PC-3 (cell line): ENCODE measurements around the gene KIF13A.

Experiments used
- EZH2 ChIP-seq: fragments of 300-600 bp; sonication (generic); IDR thresholded peaks from one replicate; pipeline ENCODE4 v1.6.1; 2017; ENCODE audit warnings: antibody characterized with exemption, mild to moderate bottlenecking, low read length; ENCODE audit not compliant: unreplicated experiment
- TF ChIP-seq, protein P1 (sequence below): fragments of 300-600 bp; sonication (generic); conservative IDR thresholded peaks from 2 replicates; pipeline ENCODE4 v1.5.1; 2017; ENCODE audit warnings: antibody characterized with exemption, low read depth, mild to moderate bottlenecking, low read length

DNA sequence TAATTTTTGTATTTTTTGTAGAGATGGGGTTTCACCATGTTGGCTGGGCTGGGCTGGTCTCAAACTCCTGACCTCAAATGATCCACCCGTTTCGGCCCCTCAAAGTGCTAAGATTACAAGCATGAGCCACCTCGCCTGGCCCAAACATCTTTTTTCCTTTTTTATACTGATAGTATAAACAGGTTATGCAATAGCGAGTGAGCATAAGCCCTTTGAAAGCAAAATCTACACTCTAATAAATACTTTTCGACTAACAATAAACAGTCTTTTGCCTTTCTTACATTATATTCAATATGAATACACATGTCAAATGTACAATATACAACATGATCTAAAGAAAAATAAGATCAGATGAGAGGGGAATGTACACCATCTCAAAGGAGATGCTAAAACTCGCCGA is 38.7 kb downstream of the KIF13A start:
- TF ChIP-seq, protein P1, sequence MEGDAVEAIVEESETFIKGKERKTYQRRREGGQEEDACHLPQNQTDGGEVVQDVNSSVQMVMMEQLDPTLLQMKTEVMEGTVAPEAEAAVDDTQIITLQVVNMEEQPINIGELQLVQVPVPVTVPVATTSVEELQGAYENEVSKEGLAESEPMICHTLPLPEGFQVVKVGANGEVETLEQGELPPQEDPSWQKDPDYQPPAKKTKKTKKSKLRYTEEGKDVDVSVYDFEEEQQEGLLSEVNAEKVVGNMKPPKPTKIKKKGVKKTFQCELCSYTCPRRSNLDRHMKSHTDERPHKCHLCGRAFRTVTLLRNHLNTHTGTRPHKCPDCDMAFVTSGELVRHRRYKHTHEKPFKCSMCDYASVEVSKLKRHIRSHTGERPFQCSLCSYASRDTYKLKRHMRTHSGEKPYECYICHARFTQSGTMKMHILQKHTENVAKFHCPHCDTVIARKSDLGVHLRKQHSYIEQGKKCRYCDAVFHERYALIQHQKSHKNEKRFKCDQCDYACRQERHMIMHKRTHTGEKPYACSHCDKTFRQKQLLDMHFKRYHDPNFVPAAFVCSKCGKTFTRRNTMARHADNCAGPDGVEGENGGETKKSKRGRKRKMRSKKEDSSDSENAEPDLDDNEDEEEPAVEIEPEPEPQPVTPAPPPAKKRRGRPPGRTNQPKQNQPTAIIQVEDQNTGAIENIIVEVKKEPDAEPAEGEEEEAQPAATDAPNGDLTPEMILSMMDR: no peak
- no peak for TF ChIP-seq EZH2
